GM12801 (cell line): ENCODE results near the gene RRBP1.

Experiments used
- CTCF ChIP-seq: IDR thresholded peaks from one replicate; pipeline ENCODE4 v1.5.1; 2011; ENCODE audit warnings: control low read depth; ENCODE audit not compliant: insufficient read length; ENCODE audit errors: extremely low read depth

RRBP1 gene, protein sequence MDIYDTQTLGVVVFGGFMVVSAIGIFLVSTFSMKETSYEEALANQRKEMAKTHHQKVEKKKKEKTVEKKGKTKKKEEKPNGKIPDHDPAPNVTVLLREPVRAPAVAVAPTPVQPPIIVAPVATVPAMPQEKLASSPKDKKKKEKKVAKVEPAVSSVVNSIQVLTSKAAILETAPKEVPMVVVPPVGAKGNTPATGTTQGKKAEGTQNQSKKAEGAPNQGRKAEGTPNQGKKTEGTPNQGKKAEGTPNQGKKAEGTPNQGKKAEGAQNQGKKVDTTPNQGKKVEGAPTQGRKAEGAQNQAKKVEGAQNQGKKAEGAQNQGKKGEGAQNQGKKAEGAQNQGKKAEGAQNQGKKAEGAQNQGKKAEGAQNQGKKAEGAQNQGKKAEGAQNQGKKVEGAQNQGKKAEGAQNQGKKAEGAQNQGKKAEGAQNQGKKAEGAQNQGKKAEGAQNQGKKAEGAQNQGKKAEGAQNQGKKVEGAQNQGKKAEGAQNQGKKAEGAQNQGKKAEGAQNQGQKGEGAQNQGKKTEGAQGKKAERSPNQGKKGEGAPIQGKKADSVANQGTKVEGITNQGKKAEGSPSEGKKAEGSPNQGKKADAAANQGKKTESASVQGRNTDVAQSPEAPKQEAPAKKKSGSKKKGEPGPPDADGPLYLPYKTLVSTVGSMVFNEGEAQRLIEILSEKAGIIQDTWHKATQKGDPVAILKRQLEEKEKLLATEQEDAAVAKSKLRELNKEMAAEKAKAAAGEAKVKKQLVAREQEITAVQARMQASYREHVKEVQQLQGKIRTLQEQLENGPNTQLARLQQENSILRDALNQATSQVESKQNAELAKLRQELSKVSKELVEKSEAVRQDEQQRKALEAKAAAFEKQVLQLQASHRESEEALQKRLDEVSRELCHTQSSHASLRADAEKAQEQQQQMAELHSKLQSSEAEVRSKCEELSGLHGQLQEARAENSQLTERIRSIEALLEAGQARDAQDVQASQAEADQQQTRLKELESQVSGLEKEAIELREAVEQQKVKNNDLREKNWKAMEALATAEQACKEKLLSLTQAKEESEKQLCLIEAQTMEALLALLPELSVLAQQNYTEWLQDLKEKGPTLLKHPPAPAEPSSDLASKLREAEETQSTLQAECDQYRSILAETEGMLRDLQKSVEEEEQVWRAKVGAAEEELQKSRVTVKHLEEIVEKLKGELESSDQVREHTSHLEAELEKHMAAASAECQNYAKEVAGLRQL (N-terminal part only)

GRCh38 chr20:17682103-17682888 is at the start of gene RRBP1:
Gene RRBP1, minus strand, starts transcription at chr20:17682242. Its CDS starts 21,735 bp downstream, at chr20:17660507.
- no peak for TF ChIP-seq CTCF

- no peak for TF ChIP-seq CTCF
Observed at GRCh38 chr20:17731233-17731632, 49.2 kb upstream of the RRBP1 start.

GRCh38 chr20:17730071-17730470 is 48.0 kb upstream of the RRBP1 start:
- TF ChIP-seq CTCF = no peak

- TF ChIP-seq CTCF = no peak
Observed at GRCh38 chr20:17728074-17728473, 46.0 kb upstream of the RRBP1 start.

DNA sequence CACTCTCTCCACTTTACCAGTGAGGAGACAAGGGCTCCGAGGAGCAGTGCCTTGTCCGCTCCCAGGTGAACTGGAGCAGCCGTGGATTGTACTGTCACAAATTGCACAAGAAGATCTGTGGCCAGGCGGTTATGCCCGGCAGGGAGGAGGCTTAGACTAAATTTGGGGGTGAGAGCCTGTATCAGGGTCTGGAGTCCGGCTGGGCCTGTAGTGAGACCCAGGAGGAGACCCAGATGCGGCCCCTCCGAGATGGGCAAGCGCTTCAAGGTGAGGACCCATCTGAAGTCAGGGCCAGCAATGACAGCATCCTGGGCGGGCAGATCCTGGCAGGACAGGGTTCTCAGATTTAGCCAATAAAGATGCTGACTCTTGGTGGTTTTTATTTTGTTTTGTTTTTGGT is 45.3 kb upstream of the RRBP1 start:
- no peak for TF ChIP-seq CTCF

GRCh38 chr20:17726902-17727301 is 44.9 kb upstream of the RRBP1 start:
- no peak for TF ChIP-seq CTCF
